WTC11 (cell line): ENCODE results near the gene LYZL4. TPM values are rescaled to one million over a fixed set of nuclear protein-coding genes. Genes with fewer than 3 reads are reported as not detected.

Experiments used
- ATAC-seq: fragments of 200-7000 bp; cut with Tn5 transposase; 2 replicates; pipeline ENCODE4 v1.10.0; 2021; ENCODE audit warnings: mild to moderate bottlenecking, moderate library complexity
- CTCF ChIA-PET: fragments of 300-600 bp; sonication (Branson Sonifier 250); formaldehyde crosslinking; loops from one replicate; lab custom pipeline; 2021; ENCODE audit warnings: antibody characterized with exemption; lab: Charles Lee
- POLR2A ChIA-PET: fragments of 350-600 bp; sonication (Branson Sonifier 250); formaldehyde crosslinking; loops from one replicate; lab custom pipeline; 2021; ENCODE audit warnings: antibody characterized with exemption; lab: Charles Lee
- DNase-seq: peaks from one replicate; pipeline ENCODE4 v3.0.0; 2021; ENCODE audit warnings: low spot score
- H3K27ac Mint-ChIP-seq: 2 replicates; pipeline ENCODE4 v1.8.0; 2021; ENCODE audit warnings: mixed read lengths
- H3K27me3 Mint-ChIP-seq: 2 replicates; pipeline ENCODE4 v1.8.0; 2021; ENCODE audit warnings: low read depth, mild to moderate bottlenecking, moderate library complexity, mixed read lengths
- H3K36me3 Mint-ChIP-seq: 2 replicates; pipeline ENCODE4 v1.8.0; 2021; ENCODE audit warnings: mixed read lengths
- H3K4me1 Mint-ChIP-seq: 2 replicates; pipeline ENCODE4 v1.8.0; 2022; ENCODE audit warnings: mixed read lengths
- H3K4me3 Mint-ChIP-seq: 2 replicates; pipeline ENCODE4 v1.8.0; 2021; ENCODE audit warnings: mild to moderate bottlenecking, moderate library complexity, mixed read lengths
- H3K9me3 Mint-ChIP-seq: 2 replicates; pipeline ENCODE4 v1.8.0; 2021; ENCODE audit warnings: mixed read lengths
- AFF4 ChIP-seq: sonication (generic); formaldehyde crosslinking; IDR thresholded peaks from 2 replicates; pipeline ENCODE4 v1.8.1; 2023; ENCODE audit warnings: mild to moderate bottlenecking, missing genetic modification reagents, borderline replicate concordance
- CBFB ChIP-seq: sonication (generic); formaldehyde crosslinking; IDR thresholded peaks from 2 replicates; pipeline ENCODE4 v1.8.1; 2022; ENCODE audit warnings: mild to moderate bottlenecking, low read depth, missing genetic modification reagents
- CREB1 ChIP-seq: sonication (generic); formaldehyde crosslinking; IDR thresholded peaks from 2 replicates; pipeline ENCODE4 v1.8.0; 2023; ENCODE audit warnings: mild to moderate bottlenecking, missing genetic modification reagents
- EMX1 ChIP-seq: fragments of 250-450 bp; sonication (Bioruptor Pico); IDR thresholded peaks from 2 replicates; pipeline ENCODE4 v1.8.0; 2021; ENCODE audit warnings: mild to moderate bottlenecking
- ETV6 ChIP-seq: sonication (generic); formaldehyde crosslinking; IDR thresholded peaks from 2 replicates; pipeline ENCODE4 v1.8.1; 2022; ENCODE audit warnings: mild to moderate bottlenecking, missing genetic modification reagents
- FOXJ3 ChIP-seq: sonication (generic); formaldehyde crosslinking; IDR thresholded peaks from 2 replicates; pipeline ENCODE4 v1.9.0; 2021; ENCODE audit warnings: missing genetic modification reagents, mild to moderate bottlenecking, borderline replicate concordance
- GABPB1 ChIP-seq: sonication (generic); formaldehyde crosslinking; IDR thresholded peaks from 2 replicates; pipeline ENCODE4 v1.8.1; 2023; ENCODE audit warnings: mild to moderate bottlenecking, missing genetic modification reagents
- HMGA2 ChIP-seq: fragments of 250-450 bp; sonication (Bioruptor Pico); IDR thresholded peaks from 2 replicates; pipeline ENCODE4 v1.4.0; 2021; ENCODE audit warnings: mild to moderate bottlenecking, moderate library complexity
- IRF2 ChIP-seq: sonication (generic); formaldehyde crosslinking; IDR thresholded peaks from 2 replicates; pipeline ENCODE4 v1.8.0; 2022; ENCODE audit warnings: low read depth, missing genetic modification reagents, borderline replicate concordance
- JUN ChIP-seq: sonication (generic); formaldehyde crosslinking; IDR thresholded peaks from 2 replicates; pipeline ENCODE4 v1.8.0; 2023; ENCODE audit warnings: mild to moderate bottlenecking, missing genetic modification reagents
- NFATC4 ChIP-seq: fragments of 250-450 bp; sonication (Bioruptor Pico); IDR thresholded peaks from 2 replicates; pipeline ENCODE4 v1.9.0; 2021; ENCODE audit warnings: mild to moderate bottlenecking
- RELA ChIP-seq: sonication (generic); formaldehyde crosslinking; IDR thresholded peaks from 2 replicates; pipeline ENCODE4 v1.8.1; 2022; ENCODE audit warnings: missing genetic modification reagents, mild to moderate bottlenecking, borderline replicate concordance
- SOX15 ChIP-seq: fragments of 250-450 bp; sonication (Bioruptor Pico); IDR thresholded peaks from 2 replicates; pipeline ENCODE4 v1.9.0; 2021; ENCODE audit warnings: mild to moderate bottlenecking
- TP53 ChIP-seq: sonication (generic); formaldehyde crosslinking; IDR thresholded peaks from 2 replicates; pipeline ENCODE4 v1.8.1; 2023; ENCODE audit warnings: mild to moderate bottlenecking, missing genetic modification reagents
- ZNF121 ChIP-seq: sonication (generic); formaldehyde crosslinking; IDR thresholded peaks from 2 replicates; pipeline ENCODE4 v1.8.0; 2023; ENCODE audit warnings: missing genetic modification reagents
- ZNF219 ChIP-seq: sonication (generic); formaldehyde crosslinking; IDR thresholded peaks from 2 replicates; pipeline ENCODE4 v1.8.0; 2023; ENCODE audit warnings: missing genetic modification reagents, mild to moderate bottlenecking, borderline replicate concordance
- ZNF425 ChIP-seq: fragments of 250-450 bp; sonication (Bioruptor Pico); conservative IDR thresholded peaks from 2 replicates; pipeline ENCODE4 v1.9.0; 2021; ENCODE audit warnings: mild to moderate bottlenecking
- total RNA-seq: library from RNA; stranded (reverse); gene quantifications from 3 replicates; pipeline ENCODE4 v1.2.3, GENCODE V29; 2021
- TF ChIP-seq, protein P1 (sequence below): fragments of 250-450 bp; sonication (Bioruptor Pico); IDR thresholded peaks from 2 replicates; pipeline ENCODE4 v1.9.0; 2021; ENCODE audit warnings: mild to moderate bottlenecking, borderline replicate concordance
- TF ChIP-seq, protein P2 (sequence below): sonication (generic); formaldehyde crosslinking; conservative IDR thresholded peaks from 2 replicates; pipeline ENCODE4 v1.8.1; 2023; ENCODE audit warnings: mild to moderate bottlenecking, low read depth, missing genetic modification reagents, moderate library complexity

The LYZL4 gene
- total RNA-seq, 1 experiment from 2014 or later, result not detected

- TF ChIP-seq, protein P1, sequence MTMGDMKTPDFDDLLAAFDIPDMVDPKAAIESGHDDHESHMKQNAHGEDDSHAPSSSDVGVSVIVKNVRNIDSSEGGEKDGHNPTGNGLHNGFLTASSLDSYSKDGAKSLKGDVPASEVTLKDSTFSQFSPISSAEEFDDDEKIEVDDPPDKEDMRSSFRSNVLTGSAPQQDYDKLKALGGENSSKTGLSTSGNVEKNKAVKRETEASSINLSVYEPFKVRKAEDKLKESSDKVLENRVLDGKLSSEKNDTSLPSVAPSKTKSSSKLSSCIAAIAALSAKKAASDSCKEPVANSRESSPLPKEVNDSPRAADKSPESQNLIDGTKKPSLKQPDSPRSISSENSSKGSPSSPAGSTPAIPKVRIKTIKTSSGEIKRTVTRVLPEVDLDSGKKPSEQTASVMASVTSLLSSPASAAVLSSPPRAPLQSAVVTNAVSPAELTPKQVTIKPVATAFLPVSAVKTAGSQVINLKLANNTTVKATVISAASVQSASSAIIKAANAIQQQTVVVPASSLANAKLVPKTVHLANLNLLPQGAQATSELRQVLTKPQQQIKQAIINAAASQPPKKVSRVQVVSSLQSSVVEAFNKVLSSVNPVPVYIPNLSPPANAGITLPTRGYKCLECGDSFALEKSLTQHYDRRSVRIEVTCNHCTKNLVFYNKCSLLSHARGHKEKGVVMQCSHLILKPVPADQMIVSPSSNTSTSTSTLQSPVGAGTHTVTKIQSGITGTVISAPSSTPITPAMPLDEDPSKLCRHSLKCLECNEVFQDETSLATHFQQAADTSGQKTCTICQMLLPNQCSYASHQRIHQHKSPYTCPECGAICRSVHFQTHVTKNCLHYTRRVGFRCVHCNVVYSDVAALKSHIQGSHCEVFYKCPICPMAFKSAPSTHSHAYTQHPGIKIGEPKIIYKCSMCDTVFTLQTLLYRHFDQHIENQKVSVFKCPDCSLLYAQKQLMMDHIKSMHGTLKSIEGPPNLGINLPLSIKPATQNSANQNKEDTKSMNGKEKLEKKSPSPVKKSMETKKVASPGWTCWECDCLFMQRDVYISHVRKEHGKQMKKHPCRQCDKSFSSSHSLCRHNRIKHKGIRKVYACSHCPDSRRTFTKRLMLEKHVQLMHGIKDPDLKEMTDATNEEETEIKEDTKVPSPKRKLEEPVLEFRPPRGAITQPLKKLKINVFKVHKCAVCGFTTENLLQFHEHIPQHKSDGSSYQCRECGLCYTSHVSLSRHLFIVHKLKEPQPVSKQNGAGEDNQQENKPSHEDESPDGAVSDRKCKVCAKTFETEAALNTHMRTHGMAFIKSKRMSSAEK (CRISPR knock-in tag), result no peak
- no peak for TF ChIP-seq HMGA2 (CRISPR knock-in tag)
These were observed 54.8 kb downstream of the LYZL4 start (continued) for GRCh38 chr3:42355612-42356011.

- CTCF ChIA-PET, result interaction anchor here (1.0 kb wide), 1 partner anchor 173 kb away, joined by 3 read pairs; no protein-coding TSS in a partner anchor
- H3K27ac Mint-ChIP-seq, result no peak overlapping the region
These were observed 56.8 kb downstream of the LYZL4 start for GRCh38 chr3:42353631-42354030.

More at GRCh38 chr3:42353631-42354030, 56.8 kb downstream of the LYZL4 start:
- POLR2A ChIA-PET, result no interaction called here
- Mint-ChIP-seq H3K27me3 (no peaks in the 10 kb centered on the region; the same call in 1 of the 2 replicates), H3K4me3 (no peak overlapping the region), H3K36me3 (no peaks in the 10 kb centered on the region), H3K9me3 (peaks cover 8% of the 10 kb centered on the region; the same call in 1 of the 2 replicates), H3K4me1 (peaks cover 5% of the 10 kb centered on the region)
- TF ChIP-seq, protein P2, sequence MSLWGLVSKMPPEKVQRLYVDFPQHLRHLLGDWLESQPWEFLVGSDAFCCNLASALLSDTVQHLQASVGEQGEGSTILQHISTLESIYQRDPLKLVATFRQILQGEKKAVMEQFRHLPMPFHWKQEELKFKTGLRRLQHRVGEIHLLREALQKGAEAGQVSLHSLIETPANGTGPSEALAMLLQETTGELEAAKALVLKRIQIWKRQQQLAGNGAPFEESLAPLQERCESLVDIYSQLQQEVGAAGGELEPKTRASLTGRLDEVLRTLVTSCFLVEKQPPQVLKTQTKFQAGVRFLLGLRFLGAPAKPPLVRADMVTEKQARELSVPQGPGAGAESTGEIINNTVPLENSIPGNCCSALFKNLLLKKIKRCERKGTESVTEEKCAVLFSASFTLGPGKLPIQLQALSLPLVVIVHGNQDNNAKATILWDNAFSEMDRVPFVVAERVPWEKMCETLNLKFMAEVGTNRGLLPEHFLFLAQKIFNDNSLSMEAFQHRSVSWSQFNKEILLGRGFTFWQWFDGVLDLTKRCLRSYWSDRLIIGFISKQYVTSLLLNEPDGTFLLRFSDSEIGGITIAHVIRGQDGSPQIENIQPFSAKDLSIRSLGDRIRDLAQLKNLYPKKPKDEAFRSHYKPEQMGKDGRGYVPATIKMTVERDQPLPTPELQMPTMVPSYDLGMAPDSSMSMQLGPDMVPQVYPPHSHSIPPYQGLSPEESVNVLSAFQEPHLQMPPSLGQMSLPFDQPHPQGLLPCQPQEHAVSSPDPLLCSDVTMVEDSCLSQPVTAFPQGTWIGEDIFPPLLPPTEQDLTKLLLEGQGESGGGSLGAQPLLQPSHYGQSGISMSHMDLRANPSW (CRISPR knock-in tag), result no peak
- TF ChIP-seq SOX15 (CRISPR knock-in tag) (no peak), ZNF425 (CRISPR knock-in tag) (no peak), EMX1 (no peak), ZNF121 (CRISPR knock-in tag) (no peak), AFF4 (CRISPR knock-in tag) (no peak), ETV6 (CRISPR knock-in tag) (no peak), IRF2 (CRISPR knock-in tag) (no peak), RELA (CRISPR knock-in tag) (no peak), GABPB1 (CRISPR knock-in tag) (no peak), CREB1 (CRISPR knock-in tag) (no peak), JUN (CRISPR knock-in tag) (no peak), ZNF219 (CRISPR knock-in tag) (no peak), CBFB (CRISPR knock-in tag) (no peak), FOXJ3 (no peak), NFATC4 (no peak), TP53 (no peak)
- DNase-seq (no peak), ATAC-seq (no peak)
